Upper lobe of left lung (tissue), 6 donors: Measurements from ENCODE around the gene NPHS1. TPM values are rescaled to one million over a fixed set of nuclear protein-coding genes. Genes with fewer than 3 reads are reported as not detected.
"Not testable (repeated sequence)": the region's sequence is repeated elsewhere in the genome, so short reads cannot be mapped to it uniquely, and the experiment has no call there.

ENCODE experiments used
- ATAC-seq, 2 donors: fragments of 200-7000 bp; cut with Tn5 transposase; one replicate each; pipeline ENCODE4 v1.9.1; 2022; ENCODE audit warnings: mild to moderate bottlenecking in 2 of 2, moderate library complexity in 2 of 2; ENCODE audit not compliant: low FRiP score in 2 of 2
- DNase-seq, 2 donors: peaks; one replicate each; pipeline ENCODE4 v3.0.0-alpha.2; 2019 to 2020
- H3K27ac ChIP-seq, 4 donors: fragments of 200-600 bp; sonication (generic); one replicate each; pipeline ENCODE4 v1.5.1; 2016 to 2019
- H3K27me3 ChIP-seq, 4 donors: fragments of 200-600 bp; sonication (generic); one replicate each; pipeline ENCODE4 v1.5.1; 2017 to 2019
- H3K36me3 ChIP-seq, 4 donors: fragments of 200-600 bp; sonication (generic); one replicate each; pipeline ENCODE4 v1.5.1; 2016 to 2019
- H3K4me1 ChIP-seq, 4 donors: fragments of 200-600 bp; sonication (generic); one replicate each; pipeline ENCODE4 v1.5.1; 2018 to 2019
- H3K4me3 ChIP-seq, 4 donors: fragments of 200-600 bp; sonication (generic); one replicate each; pipeline ENCODE4 v1.5.1; 2017 to 2019; ENCODE audit warnings: mild to moderate bottlenecking in 2 of 4, moderate library complexity in 1 of 4
- H3K9me3 ChIP-seq, 4 donors: fragments of 200-600 bp; sonication (generic); one replicate each; pipeline ENCODE4 v1.5.1; 2018 to 2019
- EP300 ChIP-seq, 4 donors: sonication (generic); formaldehyde crosslinking; IDR thresholded peaks; one replicate each; pipeline ENCODE4 v1.5.1; 2017; ENCODE audit warnings: antibody characterized with exemption in 4 of 4, control low read depth in 2 of 4
- POLR2A ChIP-seq, 4 donors: fragments of 450-650 bp; IDR thresholded peaks; one replicate each; pipeline ENCODE4 v1.5.1; 2016 to 2017; ENCODE audit warnings: antibody characterized with exemption in 4 of 4, mild to moderate bottlenecking in 2 of 4
- POLR2AphosphoS5 ChIP-seq, 2 donors: sonication (generic); formaldehyde crosslinking; IDR thresholded peaks; one replicate each; pipeline ENCODE4 v1.5.1; 2017; ENCODE audit warnings: antibody characterized with exemption in 2 of 2
- WGBS, 2 donors: methylation state at CpG; one replicate each; pipeline ENCODE4 v1.1.5; 2017 to 2018; 5-methylcytosine and 5-hydroxymethylcytosine counted together
- total RNA-seq, 6 donors: library from RNA; depleted of rRNA in 4 of 6; stranded (reverse); fragments of >200 nt in 4 of 6; gene quantifications; one replicate each; pipeline versions ENCODE4 v1.1.0 to v1.2.1, GENCODE V29; 2016 to 2021
- TF ChIP-seq, protein P1 (sequence below), 6 experiments: fragments of 450-650 bp in 4 of 6; fragments of 200-600 bp in 2 of 6; sonication (generic) in 2 of 6; IDR thresholded peaks; one replicate each; pipeline ENCODE4 v1.5.1; 2016 to 2019; ENCODE audit warnings: antibody characterized with exemption in 6 of 6
- donor health status: DM: no; HTN: no; CAD: no; lungs with moderate emphysema.
- donor health status: DM: no; HTN: yes; CAD: no; lungs with severe emphysema.

NPHS1 gene
- total RNA-seq, 6 donors from 2014 or later, result not detected

DNA sequence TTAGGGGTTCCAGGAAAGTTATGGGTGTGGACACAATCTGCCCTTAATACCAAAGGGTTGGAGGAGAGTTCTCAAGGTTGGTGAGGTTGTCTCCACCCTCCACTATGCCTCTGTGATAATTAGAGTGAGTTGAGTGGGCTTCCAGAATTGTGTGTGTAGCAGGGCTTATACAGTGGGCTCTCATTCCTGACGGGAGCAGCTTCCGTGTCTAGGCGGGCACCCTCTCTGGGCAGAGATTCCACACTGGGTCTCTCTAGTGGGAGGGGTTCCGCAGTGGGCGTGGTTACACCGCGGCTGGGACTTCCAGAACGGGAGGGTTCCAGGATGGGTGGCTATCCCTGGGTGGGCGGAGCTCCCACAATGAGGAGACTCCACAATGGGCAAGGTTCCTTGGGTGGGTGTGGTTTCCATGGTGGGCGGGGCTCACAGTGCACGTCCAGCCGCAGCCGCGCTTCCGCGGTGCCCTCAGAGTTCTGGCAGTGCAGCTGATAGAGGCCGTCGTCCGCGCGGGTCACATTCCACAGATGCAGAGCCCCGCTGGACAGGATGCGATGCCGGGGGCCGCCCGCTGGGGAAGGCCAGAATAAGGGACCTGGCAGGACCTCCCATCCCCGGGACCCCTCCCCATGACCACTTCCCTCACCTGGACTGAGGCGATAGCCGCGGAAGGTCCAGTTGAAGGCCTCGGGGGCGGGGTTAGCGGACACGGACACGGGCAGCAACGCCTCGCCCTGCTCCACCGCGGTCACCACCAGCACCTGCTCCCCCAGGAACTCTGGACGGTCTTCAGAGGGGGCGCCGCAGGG, 8.4 kb downstream of the NPHS1 start:
- peaks cover 0 to 35% (median 12%) of the 10 kb centered on the region in 4 donors for H3K27me3 ChIP-seq
- peak in 1 of 2 donors; percentile 74 for DNase-seq
- H3K36me3 ChIP-seq, result no peaks in the 10 kb centered on the region
- WGBS, 2 donors, result 8 to 14% methylated on average over 15 to 37 of the region's 42 CpGs
- peaks cover 11 to 21% (median 14%) of the 10 kb centered on the region in 4 donors for H3K4me1 ChIP-seq
- no peak overlapping the region for H3K27ac ChIP-seq
- peaks cover 0 to 6% (median 0%) of the 10 kb centered on the region in 4 donors for H3K9me3 ChIP-seq
- H3K4me3 ChIP-seq, result no peak overlapping the region
- peak in 1 of 2 donors; percentile 18 for ATAC-seq
- TF ChIP-seq, protein P1, sequence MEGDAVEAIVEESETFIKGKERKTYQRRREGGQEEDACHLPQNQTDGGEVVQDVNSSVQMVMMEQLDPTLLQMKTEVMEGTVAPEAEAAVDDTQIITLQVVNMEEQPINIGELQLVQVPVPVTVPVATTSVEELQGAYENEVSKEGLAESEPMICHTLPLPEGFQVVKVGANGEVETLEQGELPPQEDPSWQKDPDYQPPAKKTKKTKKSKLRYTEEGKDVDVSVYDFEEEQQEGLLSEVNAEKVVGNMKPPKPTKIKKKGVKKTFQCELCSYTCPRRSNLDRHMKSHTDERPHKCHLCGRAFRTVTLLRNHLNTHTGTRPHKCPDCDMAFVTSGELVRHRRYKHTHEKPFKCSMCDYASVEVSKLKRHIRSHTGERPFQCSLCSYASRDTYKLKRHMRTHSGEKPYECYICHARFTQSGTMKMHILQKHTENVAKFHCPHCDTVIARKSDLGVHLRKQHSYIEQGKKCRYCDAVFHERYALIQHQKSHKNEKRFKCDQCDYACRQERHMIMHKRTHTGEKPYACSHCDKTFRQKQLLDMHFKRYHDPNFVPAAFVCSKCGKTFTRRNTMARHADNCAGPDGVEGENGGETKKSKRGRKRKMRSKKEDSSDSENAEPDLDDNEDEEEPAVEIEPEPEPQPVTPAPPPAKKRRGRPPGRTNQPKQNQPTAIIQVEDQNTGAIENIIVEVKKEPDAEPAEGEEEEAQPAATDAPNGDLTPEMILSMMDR (IDR thresholded peaks at IDR 0.05), result no peak
- TF ChIP-seq POLR2A (IDR thresholded peaks at IDR 0.05) (no peak), POLR2AphosphoS5 (IDR thresholded peaks at IDR 0.05) (no peak), EP300 (IDR thresholded peaks at IDR 0.05) (no peak)

DNA sequence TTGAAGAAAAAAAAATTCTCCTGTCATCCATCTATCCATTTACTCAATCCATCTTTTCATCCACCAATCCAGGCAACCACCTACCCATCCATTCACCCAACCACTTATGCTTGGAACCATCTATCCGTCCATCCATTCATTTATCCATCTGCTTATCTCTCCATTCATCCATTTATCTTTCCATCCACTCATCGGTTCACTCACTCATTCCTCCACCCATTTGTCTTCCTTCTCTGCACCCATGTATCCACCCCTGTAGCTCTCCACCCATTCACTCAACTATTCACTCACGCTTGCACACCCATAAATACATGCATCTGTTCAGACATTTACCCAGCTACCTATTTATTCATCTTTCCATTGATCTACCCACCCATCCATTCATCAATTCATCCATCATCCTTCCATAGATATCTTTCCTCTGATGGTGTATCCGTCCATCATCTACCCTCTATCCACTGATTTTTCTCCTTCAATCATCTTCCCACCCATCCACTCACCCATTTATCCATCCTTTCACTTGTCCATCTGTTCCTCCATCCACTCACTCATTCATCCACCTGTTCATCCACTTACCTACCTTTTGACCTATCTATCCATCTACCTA, 9.5 kb downstream of the NPHS1 start:
- H3K4me1 ChIP-seq, result peaks cover 11 to 21% (median 14%) of the 10 kb centered on the region in 4 donors
- H3K4me3 ChIP-seq, result no peak overlapping the region
- peaks cover 0 to 31% (median 12%) of the 10 kb centered on the region in 4 donors for H3K27me3 ChIP-seq
- DNase-seq (no peak), ATAC-seq (no peak)
- no peak overlapping the region for H3K27ac ChIP-seq
- no peaks in the 10 kb centered on the region for H3K36me3 ChIP-seq
- 85 to 87% methylated on average over 4 of the region's 4 CpGs for WGBS, 2 donors
- TF ChIP-seq POLR2AphosphoS5 (IDR thresholded peaks at IDR 0.05) (no peak), EP300 (IDR thresholded peaks at IDR 0.05) (no peak), POLR2A (IDR thresholded peaks at IDR 0.05) (no peak)
- TF ChIP-seq, protein P1 (IDR thresholded peaks at IDR 0.05), result no peak
- peaks cover 0 to 16% (median 2%) of the 10 kb centered on the region in 4 donors for H3K9me3 ChIP-seq

DNA sequence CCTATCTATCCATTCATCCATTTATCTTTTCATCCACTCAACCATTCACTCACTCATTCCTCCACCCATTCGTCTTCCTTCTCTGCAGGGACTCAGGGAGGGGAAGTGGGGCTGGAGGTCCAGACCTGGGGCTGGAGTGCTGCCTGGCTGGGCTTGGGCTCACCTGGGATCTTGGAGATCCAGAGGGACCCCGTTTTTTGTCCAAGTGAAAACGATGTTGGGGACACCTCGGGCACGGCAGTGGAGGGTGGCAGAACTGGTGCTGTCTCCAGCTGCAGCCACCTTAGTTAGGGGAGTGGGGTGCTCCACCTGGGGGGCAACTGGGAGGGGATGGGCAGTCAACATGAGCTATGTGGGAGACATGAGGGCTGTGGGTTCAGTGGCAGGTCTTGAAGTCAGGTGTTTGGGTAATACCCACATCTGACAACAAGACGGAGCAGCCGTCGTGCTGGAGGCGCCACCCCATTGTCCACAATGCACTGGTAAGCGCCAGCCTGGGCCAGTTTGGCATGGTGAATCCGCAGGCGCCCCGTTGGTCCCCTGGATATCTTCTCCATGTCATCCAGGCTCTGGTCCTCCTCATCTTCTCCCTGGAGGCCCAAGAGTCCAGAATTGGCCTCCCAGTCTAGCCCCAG, 10.2 kb downstream of the NPHS1 start:
- Histone ChIP-seq H3K36me3 (no peaks in the 10 kb centered on the region), H3K27me3 (peaks cover 0 to 31% (median 12%) of the 10 kb centered on the region in 4 donors), H3K9me3 (peaks cover 0 to 16% (median 2%) of the 10 kb centered on the region in 4 donors), H3K27ac (no peak overlapping the region), H3K4me1 (peaks cover 11 to 21% (median 14%) of the 10 kb centered on the region in 4 donors), H3K4me3 (no peak overlapping the region)
- ATAC-seq, result peak in 1 of 2 donors; percentile 27
- TF ChIP-seq POLR2A (IDR thresholded peaks at IDR 0.05), result no peak
- TF ChIP-seq EP300 (IDR thresholded peaks at IDR 0.05), result no peak
- no peak for TF ChIP-seq POLR2AphosphoS5 (IDR thresholded peaks at IDR 0.05)
- TF ChIP-seq, protein P1 (IDR thresholded peaks at IDR 0.05), result no peak
- 76 to 95% methylated on average over 5 to 12 of the region's 13 CpGs for WGBS, 2 donors
- DNase-seq, result no peak

DNA sequence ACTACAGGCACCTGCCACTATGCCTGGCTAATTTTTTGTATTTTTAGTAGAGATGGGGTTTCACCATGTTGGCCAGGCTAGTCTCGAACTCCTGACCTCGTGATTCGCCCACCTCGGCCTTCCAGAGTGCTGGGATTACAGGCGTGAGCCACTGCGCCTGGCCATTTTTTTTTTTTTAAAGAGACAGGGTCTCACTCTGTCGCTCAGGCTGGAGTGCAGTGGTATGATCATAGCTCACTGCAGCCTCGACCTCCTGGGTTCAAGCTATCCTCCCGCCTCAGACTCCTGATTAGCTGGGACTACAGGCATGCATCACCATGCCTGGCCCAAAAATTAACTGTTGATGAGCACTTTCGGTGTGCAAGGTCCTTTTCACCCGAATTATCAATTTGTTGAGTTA, 16.2 kb downstream of the NPHS1 start:
- WGBS, 2 donors, result 54 to 58% methylated on average over 11 of the region's 11 CpGs
- H3K4me3 ChIP-seq, H3K36me3 ChIP-seq, ATAC-seq, DNase-seq, H3K27me3 ChIP-seq, H3K27ac ChIP-seq, H3K4me1 ChIP-seq: not testable (repeated sequence)
- H3K9me3 ChIP-seq, result peaks cover 0 to 16% (median 2%) of the 10 kb centered on the region in 4 donors

DNA sequence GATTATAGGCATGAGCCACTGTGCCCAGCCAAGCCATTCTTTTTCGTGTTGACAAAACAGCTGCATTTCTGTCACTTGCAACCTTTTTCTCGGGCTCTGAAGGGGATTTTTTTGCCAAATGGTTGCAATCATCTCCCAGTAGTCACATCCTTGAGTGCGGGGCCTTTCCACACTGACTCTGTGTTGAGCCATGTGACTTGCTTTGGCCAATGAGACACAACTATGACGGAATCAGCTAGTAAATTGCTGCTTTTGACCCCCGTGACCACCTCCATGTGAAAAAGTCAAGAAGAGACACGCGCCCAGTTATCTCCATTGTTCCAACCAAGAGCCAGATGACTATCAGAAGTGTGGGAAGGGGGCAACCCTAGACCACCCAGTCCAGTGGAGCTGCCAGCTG, 18.3 kb downstream of the NPHS1 start:
- Histone ChIP-seq H3K36me3 (no peaks in the 10 kb centered on the region), H3K4me1 (no peaks in the 10 kb centered on the region), H3K9me3 (peaks cover 0 to 10% (median 2%) of the 10 kb centered on the region in 4 donors), H3K27ac (no peak overlapping the region), H3K4me3 (no peak overlapping the region), H3K27me3 (no peaks in the 10 kb centered on the region)
- DNase-seq, result no peak
- WGBS, 2 donors, result 59 to 61% methylated on average over 6 to 7 of the region's 7 CpGs
- TF ChIP-seq, protein P1 (IDR thresholded peaks at IDR 0.05), result no peak
- TF ChIP-seq EP300 (IDR thresholded peaks at IDR 0.05) (no peak), POLR2AphosphoS5 (IDR thresholded peaks at IDR 0.05) (no peak), POLR2A (IDR thresholded peaks at IDR 0.05) (no peak)
- ATAC-seq, result no peak
